Brain microvascular endothelial cell (primary cell): Measurements from ENCODE around the gene GPR62.

Experiments
- DNase-seq: peaks from one replicate; pipeline ENCODE4 v3.0.0-alpha.2; 2020
- H3K27ac ChIP-seq: fragments of 250-450 bp; sonication (Bioruptor Pico); 2 replicates; pipeline ENCODE4 v1.5.1; 2020; ENCODE audit warnings: mild to moderate bottlenecking, moderate library complexity
- H3K27me3 ChIP-seq: fragments of 250-450 bp; sonication (Bioruptor Pico); replicated peaks from 2 replicates; pipeline ENCODE4 v1.5.1; 2020; ENCODE audit warnings: mild to moderate bottlenecking
- H3K36me3 ChIP-seq: fragments of 250-450 bp; sonication (Bioruptor Pico); replicated peaks from 2 replicates; pipeline ENCODE4 v1.5.1; 2020; ENCODE audit warnings: mild to moderate bottlenecking
- H3K4me3 ChIP-seq: 2 replicates; pipeline ENCODE4 v1.5.1; 2011; ENCODE audit warnings: low read depth, mild to moderate bottlenecking, control low read depth, low read length, moderate library complexity
- in situ Hi-C: cut with HindIII; loops from 2 replicates; pipeline ENCODE4 v1.10.0; 2017; ENCODE audit warnings: low sequenced_read_pairs, low pct_ligation_motif_present
- TF ChIP-seq, protein P1 (sequence below): IDR thresholded peaks from 2 replicates; pipeline ENCODE4 v1.5.1; 2011; ENCODE audit warnings: low read depth, mild to moderate bottlenecking, moderate library complexity, low read length, control low read depth, inconsistent platforms; ENCODE audit errors: missing control alignments

Gene GPR62

DNA sequence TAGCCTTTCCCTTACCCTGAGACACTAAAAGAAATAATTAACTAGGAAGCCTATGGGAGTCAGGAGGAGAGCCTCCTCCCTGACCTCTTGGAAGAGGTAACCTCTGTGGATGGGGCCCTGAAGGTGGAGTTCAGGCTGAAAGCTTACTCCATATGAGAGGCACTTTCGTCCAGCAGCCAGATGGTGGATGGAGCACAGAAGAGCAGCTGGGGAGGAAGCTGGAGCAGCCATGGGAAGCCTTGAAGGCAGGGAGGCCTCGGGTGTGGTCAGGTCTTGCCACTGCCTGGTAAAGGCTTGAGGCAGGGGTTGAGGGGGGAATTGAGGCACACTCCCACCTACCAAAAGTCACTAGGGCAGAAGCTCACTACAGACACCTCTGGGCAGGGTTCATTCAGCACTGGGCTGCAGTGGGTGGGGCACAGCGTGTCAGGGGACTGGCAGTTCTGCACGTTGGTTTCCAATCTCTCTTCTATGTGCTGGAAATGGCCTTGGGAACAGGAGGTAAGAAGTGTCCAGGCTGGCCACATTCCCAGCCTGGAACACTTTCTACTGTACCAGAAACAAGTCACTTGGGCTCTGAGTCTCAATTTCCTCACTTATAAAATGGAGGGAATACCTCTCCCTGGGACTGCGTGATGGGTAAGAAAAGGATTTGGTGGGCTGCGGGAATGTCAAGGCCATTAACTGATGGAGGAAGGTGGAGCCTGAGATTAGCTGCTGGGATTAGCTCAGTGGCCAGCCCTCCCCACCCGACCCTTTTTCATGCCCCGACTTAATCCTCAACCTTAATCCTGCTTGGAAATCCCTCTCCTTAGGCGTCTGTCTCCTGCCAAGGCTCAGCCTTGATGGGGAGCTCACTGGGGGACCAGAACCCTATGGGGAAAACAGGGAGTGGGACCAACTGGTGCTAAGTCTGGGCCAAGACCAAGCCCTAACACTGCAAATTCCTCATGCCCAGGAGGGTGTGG is 6.7 kb downstream of the GPR62 start:
- no peak for DNase-seq
- H3K27me3 ChIP-seq: no peaks in the 10 kb centered on the region
- no peak overlapping the region for H3K27ac ChIP-seq
- peaks cover 2% of the 10 kb centered on the region for H3K36me3 ChIP-seq
- no peak overlapping the region for H3K4me3 ChIP-seq
- TF ChIP-seq, protein P1, sequence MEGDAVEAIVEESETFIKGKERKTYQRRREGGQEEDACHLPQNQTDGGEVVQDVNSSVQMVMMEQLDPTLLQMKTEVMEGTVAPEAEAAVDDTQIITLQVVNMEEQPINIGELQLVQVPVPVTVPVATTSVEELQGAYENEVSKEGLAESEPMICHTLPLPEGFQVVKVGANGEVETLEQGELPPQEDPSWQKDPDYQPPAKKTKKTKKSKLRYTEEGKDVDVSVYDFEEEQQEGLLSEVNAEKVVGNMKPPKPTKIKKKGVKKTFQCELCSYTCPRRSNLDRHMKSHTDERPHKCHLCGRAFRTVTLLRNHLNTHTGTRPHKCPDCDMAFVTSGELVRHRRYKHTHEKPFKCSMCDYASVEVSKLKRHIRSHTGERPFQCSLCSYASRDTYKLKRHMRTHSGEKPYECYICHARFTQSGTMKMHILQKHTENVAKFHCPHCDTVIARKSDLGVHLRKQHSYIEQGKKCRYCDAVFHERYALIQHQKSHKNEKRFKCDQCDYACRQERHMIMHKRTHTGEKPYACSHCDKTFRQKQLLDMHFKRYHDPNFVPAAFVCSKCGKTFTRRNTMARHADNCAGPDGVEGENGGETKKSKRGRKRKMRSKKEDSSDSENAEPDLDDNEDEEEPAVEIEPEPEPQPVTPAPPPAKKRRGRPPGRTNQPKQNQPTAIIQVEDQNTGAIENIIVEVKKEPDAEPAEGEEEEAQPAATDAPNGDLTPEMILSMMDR: no peak
- in situ Hi-C loops: no loop called here

- TF ChIP-seq, protein P1: no peak
- Histone ChIP-seq H3K27me3 (no peaks in the 10 kb centered on the region), H3K4me3 (no peak overlapping the region), H3K36me3 (peaks cover 2% of the 10 kb centered on the region), H3K27ac (no peak overlapping the region)
- in situ Hi-C loops: no loop called here
- DNase-seq: no peak
Observed at GRCh38 chr3:51962854-51963530, 7.8 kb downstream of the GPR62 start.

- Histone ChIP-seq H3K4me3 (no peak overlapping the region), H3K27ac (no peak overlapping the region), H3K36me3 (peaks cover 2% of the 10 kb centered on the region), H3K27me3 (no peaks in the 10 kb centered on the region)
- TF ChIP-seq, protein P1: no peak
- DNase-seq: no peak
- in situ Hi-C loops: no loop called here
Observed at GRCh38 chr3:51963951-51964451, 8.8 kb downstream of the GPR62 start.

DNA sequence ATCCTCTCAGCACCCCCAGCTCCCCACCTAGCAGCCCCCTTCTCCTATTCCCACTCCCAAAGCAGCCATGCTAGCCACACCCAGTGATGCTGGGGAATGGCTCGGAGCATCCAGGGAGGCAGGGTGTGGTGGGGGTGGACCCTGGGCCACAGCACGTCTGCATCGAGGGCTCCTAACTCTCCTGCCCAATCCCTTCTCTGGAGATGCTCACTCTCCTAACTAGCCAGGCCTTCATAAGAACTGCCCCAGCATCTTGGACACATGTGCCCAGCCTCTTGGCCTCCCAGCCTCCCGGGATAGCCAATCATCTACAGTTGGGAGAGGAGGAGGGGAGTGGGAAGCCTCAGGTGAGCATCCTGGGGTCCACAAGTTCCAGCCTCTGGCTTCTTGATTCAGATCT is 9.3 kb downstream of the GPR62 start:
- TF ChIP-seq, protein P1: no peak
- Histone ChIP-seq H3K27me3 (no peaks in the 10 kb centered on the region), H3K27ac (no peak overlapping the region), H3K4me3 (no peak overlapping the region), H3K36me3 (peaks cover 2% of the 10 kb centered on the region)
- in situ Hi-C loops: no loop called here
- DNase-seq: no peak

- Histone ChIP-seq H3K4me3 (no peak overlapping the region), H3K27me3 (no peaks in the 10 kb centered on the region), H3K36me3 (no peaks in the 10 kb centered on the region), H3K27ac (no peak overlapping the region)
- TF ChIP-seq, protein P1: no peak
- in situ Hi-C loops: no loop called here
- no peak for DNase-seq
Observed at GRCh38 chr3:51966016-51966415, 10.8 kb downstream of the GPR62 start.
